ENCODE data around the gene PDCD10.
A peak's percentile ranks its signal among the peaks of the same experiment; 100 is the strongest.

The PDCD10 gene

GRCh38 chr3:167734498-167735232, at the start of gene PDCD10:
Gene PDCD10 (minus strand): TSS chr3:167734892. CDS start chr3:167720157, 14,735 bp downstream.
- peak within 1 kb of the TSS; percentile 95 for H3K4me3 ChIP-seq (ENCODE audit: low read depth, low read length)
- DNase-seq (ENCODE audit: low read depth): peak; percentile 96

GRCh38 chr3:167783781-167784180, 49.1 kb upstream of the PDCD10 start:
- no peak for DNase-seq (ENCODE audit: low read depth)
- no peak overlapping the region for H3K4me3 ChIP-seq (ENCODE audit: low read depth, low read length)

GRCh38 chr3:167780214-167780883, 45.7 kb upstream of the PDCD10 start:
- no peak overlapping the region for H3K4me3 ChIP-seq (ENCODE audit: low read depth, low read length)
- no peak for DNase-seq (ENCODE audit: low read depth)

GRCh38 chr3:167777356-167777755, 42.7 kb upstream of the PDCD10 start:
- no peak for DNase-seq (ENCODE audit: low read depth)

GRCh38 chr3:167776066-167776685, 41.5 kb upstream of the PDCD10 start:
- DNase-seq (ENCODE audit: low read depth): no peak
- no peak overlapping the region for H3K4me3 ChIP-seq (ENCODE audit: low read depth, low read length)

More at GRCh38 chr3:167777356-167777755, 42.7 kb upstream of the PDCD10 start:
- H3K4me3 ChIP-seq (ENCODE audit: low read depth, low read length): no peak overlapping the region

- H3K4me3 ChIP-seq (ENCODE audit: low read depth, low read length): no peak overlapping the region
- no peak for DNase-seq (ENCODE audit: low read depth)
These were observed 38.9 kb upstream of the PDCD10 start for GRCh38 chr3:167773584-167773983.

- DNase-seq (ENCODE audit: low read depth): no peak
- no peak overlapping the region for H3K4me3 ChIP-seq (ENCODE audit: low read depth, low read length)
These were observed 38.3 kb upstream of the PDCD10 start for GRCh38 chr3:167772992-167773391.

GRCh38 chr3:167762296-167762695, 27.6 kb upstream of the PDCD10 start:
- no peak overlapping the region for H3K4me3 ChIP-seq (ENCODE audit: low read depth, low read length)
- no peak for DNase-seq (ENCODE audit: low read depth)

GRCh38 chr3:167761302-167761701, 26.6 kb upstream of the PDCD10 start:
- no peak for DNase-seq (ENCODE audit: low read depth)
- H3K4me3 ChIP-seq (ENCODE audit: low read depth, low read length): no peak overlapping the region

- H3K4me3 ChIP-seq (ENCODE audit: low read depth, low read length): no peak overlapping the region
- DNase-seq (ENCODE audit: low read depth): no peak
These were observed 19.4 kb upstream of the PDCD10 start for GRCh38 chr3:167754049-167754448.

GRCh38 chr3:167750272-167750971, 15.7 kb upstream of the PDCD10 start:
- no peak for DNase-seq (ENCODE audit: low read depth)
- H3K4me3 ChIP-seq (ENCODE audit: low read depth, low read length): no peak overlapping the region

- DNase-seq (ENCODE audit: low read depth): no peak
- no peak overlapping the region for H3K4me3 ChIP-seq (ENCODE audit: low read depth, low read length)
These were observed 15.0 kb upstream of the PDCD10 start for GRCh38 chr3:167749728-167750127.

- no peak for DNase-seq (ENCODE audit: low read depth)
- H3K4me3 ChIP-seq (ENCODE audit: low read depth, low read length): no peak overlapping the region
These were observed 14.5 kb upstream of the PDCD10 start for GRCh38 chr3:167749209-167749608.

- H3K4me3 ChIP-seq (ENCODE audit: low read depth, low read length): no peak overlapping the region
- DNase-seq (ENCODE audit: low read depth): no peak
These were observed 9.1 kb upstream of the PDCD10 start for GRCh38 chr3:167743799-167744198.

- DNase-seq (ENCODE audit: low read depth): no peak
These were observed 7.6 kb upstream of the PDCD10 start for GRCh38 chr3:167742338-167742737.

GRCh38 chr3:167740961-167741587, 6.4 kb upstream of the PDCD10 start:
- DNase-seq (ENCODE audit: low read depth): peak; percentile 10
- no peak overlapping the region for H3K4me3 ChIP-seq (ENCODE audit: low read depth, low read length)

More at GRCh38 chr3:167742338-167742737, 7.6 kb upstream of the PDCD10 start:
- no peak overlapping the region for H3K4me3 ChIP-seq (ENCODE audit: low read depth, low read length)

GRCh38 chr3:167739190-167739810, 4.6 kb upstream of the PDCD10 start:
- H3K4me3 ChIP-seq (ENCODE audit: low read depth, low read length): no peak overlapping the region
- no peak for DNase-seq (ENCODE audit: low read depth)

GRCh38 chr3:167738037-167738436, 3.3 kb upstream of the PDCD10 start:
- no peak for DNase-seq (ENCODE audit: low read depth)
- H3K4me3 ChIP-seq (ENCODE audit: low read depth, low read length): no peak overlapping the region

- DNase-seq (ENCODE audit: low read depth): no peak
- H3K4me3 ChIP-seq (ENCODE audit: low read depth, low read length): no peak overlapping the region
These were observed 2.3 kb upstream of the PDCD10 start for GRCh38 chr3:167736997-167737396.
